Measurements from ENCODE around the gene PSMC5.

DNA sequence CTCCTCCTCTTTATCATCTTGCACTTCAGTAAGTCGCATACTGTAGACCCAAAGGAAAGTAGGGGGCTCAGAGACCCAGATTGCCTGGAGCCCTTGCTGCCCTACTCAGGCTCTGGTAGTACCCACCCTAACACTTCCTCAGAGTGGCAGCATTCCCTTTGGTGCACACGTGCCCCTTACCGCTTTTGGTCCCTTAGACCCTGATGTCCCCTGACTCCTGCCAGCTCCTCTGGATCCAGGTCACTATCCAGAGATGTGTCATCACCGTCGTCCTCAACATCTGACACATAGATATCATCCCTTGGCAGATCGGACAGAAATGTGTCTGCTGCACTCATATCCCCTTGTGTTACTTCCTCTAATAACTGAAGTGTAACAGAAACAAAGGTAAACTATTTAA is 5.4 kb upstream of the PSMC5 start:
- TF ChIP-seq REST (IDR thresholded peaks at IDR 0.05; ENCODE audit: insufficient read depth in 1 of 2, low read depth in 2 of 2, low read length in 1 of 2), result no peak
- TF ChIP-seq, protein P1, sequence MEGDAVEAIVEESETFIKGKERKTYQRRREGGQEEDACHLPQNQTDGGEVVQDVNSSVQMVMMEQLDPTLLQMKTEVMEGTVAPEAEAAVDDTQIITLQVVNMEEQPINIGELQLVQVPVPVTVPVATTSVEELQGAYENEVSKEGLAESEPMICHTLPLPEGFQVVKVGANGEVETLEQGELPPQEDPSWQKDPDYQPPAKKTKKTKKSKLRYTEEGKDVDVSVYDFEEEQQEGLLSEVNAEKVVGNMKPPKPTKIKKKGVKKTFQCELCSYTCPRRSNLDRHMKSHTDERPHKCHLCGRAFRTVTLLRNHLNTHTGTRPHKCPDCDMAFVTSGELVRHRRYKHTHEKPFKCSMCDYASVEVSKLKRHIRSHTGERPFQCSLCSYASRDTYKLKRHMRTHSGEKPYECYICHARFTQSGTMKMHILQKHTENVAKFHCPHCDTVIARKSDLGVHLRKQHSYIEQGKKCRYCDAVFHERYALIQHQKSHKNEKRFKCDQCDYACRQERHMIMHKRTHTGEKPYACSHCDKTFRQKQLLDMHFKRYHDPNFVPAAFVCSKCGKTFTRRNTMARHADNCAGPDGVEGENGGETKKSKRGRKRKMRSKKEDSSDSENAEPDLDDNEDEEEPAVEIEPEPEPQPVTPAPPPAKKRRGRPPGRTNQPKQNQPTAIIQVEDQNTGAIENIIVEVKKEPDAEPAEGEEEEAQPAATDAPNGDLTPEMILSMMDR (IDR thresholded peaks at IDR 0.05), result no peak
- TF ChIP-seq POLR2AphosphoS5 (IDR thresholded peaks at IDR 0.05; ENCODE audit: low read depth, low read length), result no peak
- TF ChIP-seq TCF7L2 (IDR thresholded peaks at IDR 0.05; ENCODE audit: low read depth, low read length), result no peak
- no peak for TF ChIP-seq SIN3A (IDR thresholded peaks at IDR 0.05; ENCODE audit: borderline replicate concordance, insufficient read depth, low read depth, low read length)

All from Panc1 (cell line).